ENCODE results near the gene ADAM23. TPM values are rescaled to one million over a fixed set of nuclear protein-coding genes. Genes with fewer than 3 reads are reported as not detected.

ADAM23 gene
- polyA plus RNA-seq, 1 of the 3 experiments (the other 2 are of a cell fraction) = 3.7 TPM

DNA sequence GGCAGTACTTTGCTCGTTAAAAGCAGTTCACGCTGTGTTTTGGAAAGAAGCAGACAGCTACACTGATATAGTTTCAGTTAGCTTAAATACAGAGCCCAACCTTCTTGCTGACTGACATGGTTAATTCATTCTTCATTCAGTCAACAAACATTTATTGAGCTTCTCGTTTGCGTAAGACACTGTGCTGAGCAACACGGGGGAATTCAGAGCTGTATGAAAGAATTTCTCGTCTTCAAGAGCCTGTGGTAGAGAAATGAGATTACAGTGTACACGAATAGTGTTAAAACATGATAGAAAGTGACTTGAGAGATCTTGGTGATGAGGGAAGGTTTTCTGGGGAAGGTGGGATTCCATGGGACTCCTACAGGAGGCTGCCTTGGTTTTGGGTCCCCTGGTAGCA, 44.7 kb downstream of the ADAM23 start:
- no peak overlapping the region for H3K4me3 ChIP-seq (ENCODE audit: low read depth in 2 of 2, low read length in 1 of 2)
- no peak for DNase-seq
- CTCF ChIA-PET = interaction anchor here (0.8 kb wide), 1 partner anchor 16 kb away, joined by 4 read pairs; no protein-coding TSS in a partner anchor
- H3K27ac ChIP-seq (ENCODE audit: low read depth in 2 of 2, low read length in 1 of 2) = no peak overlapping the region
- H3K4me2 ChIP-seq = no peak overlapping the region
- no peak for TF ChIP-seq GATA2 (CRISPR knock-in tag; IDR thresholded peaks at IDR 0.05)
- H3F3A ChIP-seq (replicated peaks; ENCODE audit: insufficient read depth) = no peaks in the 10 kb centered on the region
- POLR2A ChIA-PET = no interaction called here
- no peaks in the 10 kb centered on the region for H3K36me3 ChIP-seq (replicated peaks in 1 of 2; ENCODE audit: control insufficient read depth in 1 of 2, insufficient read depth in 2 of 2, low read length in 1 of 2)
- no peak overlapping the region for H2AFZ ChIP-seq (ENCODE audit: low read depth)
- no peaks in the 10 kb centered on the region for H3K79me2 ChIP-seq (ENCODE audit: insufficient read depth)
- 73% methylated on average over 7 of the region's 7 CpGs for WGBS (ENCODE audit: low lambda C conversion rate)
- no peaks in the 10 kb centered on the region for H3K9me2 ChIP-seq
- H3K9me3 ChIP-seq = no peaks in the 10 kb centered on the region
- H3K27me3 ChIP-seq (ENCODE audit: insufficient read depth) = no peaks in the 10 kb centered on the region
- no peaks in the 10 kb centered on the region for H3K4me1 ChIP-seq (ENCODE audit: control insufficient read depth in 1 of 2, insufficient read depth in 2 of 2, low read depth in 1 of 2, low read length in 1 of 2)
- H3K9ac ChIP-seq = no peak overlapping the region
- H4K20me1 ChIP-seq (ENCODE audit: insufficient read depth) = no peaks in the 10 kb centered on the region

DNA sequence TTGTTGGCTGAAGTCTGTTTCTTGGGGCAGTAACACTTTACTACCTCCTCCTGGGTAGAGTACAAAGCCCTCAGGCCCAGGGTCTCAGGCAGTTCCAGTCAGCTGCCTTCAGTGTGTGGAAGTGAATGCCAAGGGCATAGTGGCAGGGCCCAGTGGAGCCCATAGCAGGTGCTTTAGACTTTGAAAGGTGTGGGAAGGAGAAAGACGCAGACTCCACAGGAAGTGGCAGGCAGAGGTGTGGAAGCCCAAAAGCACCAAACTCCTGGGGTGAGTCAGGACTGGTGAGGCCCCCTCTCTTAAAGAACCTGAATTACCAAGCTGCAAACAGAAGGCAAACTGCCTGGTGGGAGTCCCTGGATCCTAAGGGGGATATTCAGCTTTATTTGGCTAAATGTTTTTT, 45.3 kb downstream of the ADAM23 start:
- Histone ChIP-seq H3K4me3 (ENCODE audit: low read depth in 2 of 2, low read length in 1 of 2) (no peak overlapping the region), H3K79me2 (ENCODE audit: insufficient read depth) (no peaks in the 10 kb centered on the region), H3K4me2 (no peak overlapping the region), H3K27ac (ENCODE audit: low read depth in 2 of 2, low read length in 1 of 2) (no peak overlapping the region), H2AFZ (ENCODE audit: low read depth) (no peak overlapping the region), H3K9me3 (no peaks in the 10 kb centered on the region), H3K4me1 (ENCODE audit: control insufficient read depth in 1 of 2, insufficient read depth in 2 of 2, low read depth in 1 of 2, low read length in 1 of 2) (no peaks in the 10 kb centered on the region), H3K36me3 (replicated peaks in 1 of 2; ENCODE audit: control insufficient read depth in 1 of 2, insufficient read depth in 2 of 2, low read length in 1 of 2) (no peaks in the 10 kb centered on the region), H3K27me3 (ENCODE audit: insufficient read depth) (no peaks in the 10 kb centered on the region), H3F3A (replicated peaks; ENCODE audit: insufficient read depth) (no peaks in the 10 kb centered on the region), H4K20me1 (ENCODE audit: insufficient read depth) (no peaks in the 10 kb centered on the region), H3K9me2 (no peaks in the 10 kb centered on the region), H3K9ac (no peak overlapping the region)
- 60% methylated on average over 1 of the region's 1 CpG for WGBS (ENCODE audit: low lambda C conversion rate)
- ChIA-PET CTCF (no interaction called here), POLR2A (no interaction called here)
- DNase-seq = no peak
- TF ChIP-seq POLR2AphosphoS5 (IDR thresholded peaks at IDR 0.05; ENCODE audit: low read depth, low read length) (no peak), EZH2phosphoT487 (IDR thresholded peaks at IDR 0.05; ENCODE audit: borderline replicate concordance, low read depth) (no peak), ELF1 (IDR thresholded peaks at IDR 0.05) (no peak), MXI1 (IDR thresholded peaks at IDR 0.05; ENCODE audit: low read depth, low read length) (no peak), SIN3A (IDR thresholded peaks at IDR 0.05; ENCODE audit: borderline replicate concordance, low read depth, low read length) (no peak), FOXJ3 (CRISPR knock-in tag; IDR thresholded peaks at IDR 0.05) (no peak), RXRA (IDR thresholded peaks at IDR 0.05; ENCODE audit: borderline replicate concordance, low read depth) (no peak), FOXM1 (IDR thresholded peaks at IDR 0.05; ENCODE audit: low read depth) (no peak), GABPA (IDR thresholded peaks at IDR 0.05; ENCODE audit: low read depth) (no peak), RCOR1 (IDR thresholded peaks at IDR 0.05; ENCODE audit: low read length) (no peak), NFIC (IDR thresholded peaks at IDR 0.05; ENCODE audit: borderline replicate concordance) (no peak), CHD2 (IDR thresholded peaks at IDR 0.05; ENCODE audit: low read length, partially characterized antibody) (no peak), GATA2 (CRISPR knock-in tag; IDR thresholded peaks at IDR 0.05) (no peak)
- TF ChIP-seq, protein P1, sequence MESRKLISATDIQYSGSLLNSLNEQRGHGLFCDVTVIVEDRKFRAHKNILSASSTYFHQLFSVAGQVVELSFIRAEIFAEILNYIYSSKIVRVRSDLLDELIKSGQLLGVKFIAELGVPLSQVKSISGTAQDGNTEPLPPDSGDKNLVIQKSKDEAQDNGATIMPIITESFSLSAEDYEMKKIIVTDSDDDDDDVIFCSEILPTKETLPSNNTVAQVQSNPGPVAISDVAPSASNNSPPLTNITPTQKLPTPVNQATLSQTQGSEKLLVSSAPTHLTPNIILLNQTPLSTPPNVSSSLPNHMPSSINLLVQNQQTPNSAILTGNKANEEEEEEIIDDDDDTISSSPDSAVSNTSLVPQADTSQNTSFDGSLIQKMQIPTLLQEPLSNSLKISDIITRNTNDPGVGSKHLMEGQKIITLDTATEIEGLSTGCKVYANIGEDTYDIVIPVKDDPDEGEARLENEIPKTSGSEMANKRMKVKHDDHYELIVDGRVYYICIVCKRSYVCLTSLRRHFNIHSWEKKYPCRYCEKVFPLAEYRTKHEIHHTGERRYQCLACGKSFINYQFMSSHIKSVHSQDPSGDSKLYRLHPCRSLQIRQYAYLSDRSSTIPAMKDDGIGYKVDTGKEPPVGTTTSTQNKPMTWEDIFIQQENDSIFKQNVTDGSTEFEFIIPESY (IDR thresholded peaks at IDR 0.05; ENCODE audit: borderline replicate concordance, low read depth) = no peak
- TF ChIP-seq, protein P2, sequence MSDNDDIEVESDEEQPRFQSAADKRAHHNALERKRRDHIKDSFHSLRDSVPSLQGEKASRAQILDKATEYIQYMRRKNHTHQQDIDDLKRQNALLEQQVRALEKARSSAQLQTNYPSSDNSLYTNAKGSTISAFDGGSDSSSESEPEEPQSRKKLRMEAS (IDR thresholded peaks at IDR 0.05; ENCODE audit: low read depth) = no peak
- TF ChIP-seq, protein P3, sequence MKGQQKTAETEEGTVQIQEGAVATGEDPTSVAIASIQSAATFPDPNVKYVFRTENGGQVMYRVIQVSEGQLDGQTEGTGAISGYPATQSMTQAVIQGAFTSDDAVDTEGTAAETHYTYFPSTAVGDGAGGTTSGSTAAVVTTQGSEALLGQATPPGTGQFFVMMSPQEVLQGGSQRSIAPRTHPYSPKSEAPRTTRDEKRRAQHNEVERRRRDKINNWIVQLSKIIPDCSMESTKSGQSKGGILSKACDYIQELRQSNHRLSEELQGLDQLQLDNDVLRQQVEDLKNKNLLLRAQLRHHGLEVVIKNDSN (IDR thresholded peaks at IDR 0.05; ENCODE audit: borderline replicate concordance, low read depth) = no peak
- TF ChIP-seq, protein P4, sequence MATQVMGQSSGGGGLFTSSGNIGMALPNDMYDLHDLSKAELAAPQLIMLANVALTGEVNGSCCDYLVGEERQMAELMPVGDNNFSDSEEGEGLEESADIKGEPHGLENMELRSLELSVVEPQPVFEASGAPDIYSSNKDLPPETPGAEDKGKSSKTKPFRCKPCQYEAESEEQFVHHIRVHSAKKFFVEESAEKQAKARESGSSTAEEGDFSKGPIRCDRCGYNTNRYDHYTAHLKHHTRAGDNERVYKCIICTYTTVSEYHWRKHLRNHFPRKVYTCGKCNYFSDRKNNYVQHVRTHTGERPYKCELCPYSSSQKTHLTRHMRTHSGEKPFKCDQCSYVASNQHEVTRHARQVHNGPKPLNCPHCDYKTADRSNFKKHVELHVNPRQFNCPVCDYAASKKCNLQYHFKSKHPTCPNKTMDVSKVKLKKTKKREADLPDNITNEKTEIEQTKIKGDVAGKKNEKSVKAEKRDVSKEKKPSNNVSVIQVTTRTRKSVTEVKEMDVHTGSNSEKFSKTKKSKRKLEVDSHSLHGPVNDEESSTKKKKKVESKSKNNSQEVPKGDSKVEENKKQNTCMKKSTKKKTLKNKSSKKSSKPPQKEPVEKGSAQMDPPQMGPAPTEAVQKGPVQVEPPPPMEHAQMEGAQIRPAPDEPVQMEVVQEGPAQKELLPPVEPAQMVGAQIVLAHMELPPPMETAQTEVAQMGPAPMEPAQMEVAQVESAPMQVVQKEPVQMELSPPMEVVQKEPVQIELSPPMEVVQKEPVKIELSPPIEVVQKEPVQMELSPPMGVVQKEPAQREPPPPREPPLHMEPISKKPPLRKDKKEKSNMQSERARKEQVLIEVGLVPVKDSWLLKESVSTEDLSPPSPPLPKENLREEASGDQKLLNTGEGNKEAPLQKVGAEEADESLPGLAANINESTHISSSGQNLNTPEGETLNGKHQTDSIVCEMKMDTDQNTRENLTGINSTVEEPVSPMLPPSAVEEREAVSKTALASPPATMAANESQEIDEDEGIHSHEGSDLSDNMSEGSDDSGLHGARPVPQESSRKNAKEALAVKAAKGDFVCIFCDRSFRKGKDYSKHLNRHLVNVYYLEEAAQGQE (IDR thresholded peaks at IDR 0.05; ENCODE audit: low read depth, low read length) = no peak
- TF ChIP-seq, protein P5, sequence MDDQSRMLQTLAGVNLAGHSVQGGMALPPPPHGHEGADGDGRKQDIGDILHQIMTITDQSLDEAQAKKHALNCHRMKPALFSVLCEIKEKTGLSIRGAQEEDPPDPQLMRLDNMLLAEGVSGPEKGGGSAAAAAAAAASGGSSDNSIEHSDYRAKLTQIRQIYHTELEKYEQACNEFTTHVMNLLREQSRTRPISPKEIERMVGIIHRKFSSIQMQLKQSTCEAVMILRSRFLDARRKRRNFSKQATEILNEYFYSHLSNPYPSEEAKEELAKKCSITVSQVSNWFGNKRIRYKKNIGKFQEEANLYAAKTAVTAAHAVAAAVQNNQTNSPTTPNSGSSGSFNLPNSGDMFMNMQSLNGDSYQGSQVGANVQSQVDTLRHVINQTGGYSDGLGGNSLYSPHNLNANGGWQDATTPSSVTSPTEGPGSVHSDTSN (IDR thresholded peaks at IDR 0.05) = no peak
- TF ChIP-seq, protein P6, sequence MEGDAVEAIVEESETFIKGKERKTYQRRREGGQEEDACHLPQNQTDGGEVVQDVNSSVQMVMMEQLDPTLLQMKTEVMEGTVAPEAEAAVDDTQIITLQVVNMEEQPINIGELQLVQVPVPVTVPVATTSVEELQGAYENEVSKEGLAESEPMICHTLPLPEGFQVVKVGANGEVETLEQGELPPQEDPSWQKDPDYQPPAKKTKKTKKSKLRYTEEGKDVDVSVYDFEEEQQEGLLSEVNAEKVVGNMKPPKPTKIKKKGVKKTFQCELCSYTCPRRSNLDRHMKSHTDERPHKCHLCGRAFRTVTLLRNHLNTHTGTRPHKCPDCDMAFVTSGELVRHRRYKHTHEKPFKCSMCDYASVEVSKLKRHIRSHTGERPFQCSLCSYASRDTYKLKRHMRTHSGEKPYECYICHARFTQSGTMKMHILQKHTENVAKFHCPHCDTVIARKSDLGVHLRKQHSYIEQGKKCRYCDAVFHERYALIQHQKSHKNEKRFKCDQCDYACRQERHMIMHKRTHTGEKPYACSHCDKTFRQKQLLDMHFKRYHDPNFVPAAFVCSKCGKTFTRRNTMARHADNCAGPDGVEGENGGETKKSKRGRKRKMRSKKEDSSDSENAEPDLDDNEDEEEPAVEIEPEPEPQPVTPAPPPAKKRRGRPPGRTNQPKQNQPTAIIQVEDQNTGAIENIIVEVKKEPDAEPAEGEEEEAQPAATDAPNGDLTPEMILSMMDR (IDR thresholded peaks at IDR 0.05) = no peak

Data from SK-N-SH (cell line).